Neutrophil (primary cell): Measurements from ENCODE around the gene LDAH.

Experiments
- H3K27ac ChIP-seq: fragments of 200-600 bp; sonication (generic); 2 replicates; pipeline ENCODE4 v1.5.1; 2016; ENCODE audit warnings: mild to moderate bottlenecking, moderate library complexity
- H3K27me3 ChIP-seq: fragments of 200-600 bp; sonication (generic); 2 replicates; pipeline ENCODE4 v1.6.0; 2016; ENCODE audit warnings: mild to moderate bottlenecking
- H3K36me3 ChIP-seq: fragments of 200-600 bp; sonication (generic); 2 replicates; pipeline ENCODE4 v1.5.1; 2017
- H3K4me1 ChIP-seq, 2 experiments: fragments of 200-600 bp in 1 of 2; sonication (generic) in 1 of 2; 1 replicate in 1 of 2; 2 replicates in 1 of 2; pipeline versions ENCODE4 v1.5.1 to v1.6.1; 2013 to 2016; ENCODE audit warnings: low read depth in 1 of 2, low read length in 1 of 2, mild to moderate bottlenecking in 1 of 2, moderate library complexity in 1 of 2; ENCODE audit not compliant: control insufficient read depth in 1 of 2, insufficient read depth in 1 of 2
- H3K4me3 ChIP-seq, 2 experiments: fragments of 200-600 bp in 1 of 2; sonication (generic) in 1 of 2; 1 replicate in 1 of 2; 2 replicates in 1 of 2; pipeline ENCODE4 v1.5.1; 2013 to 2016; ENCODE audit warnings: low read depth in 1 of 2, low read length in 1 of 2, mild to moderate bottlenecking in 1 of 2, moderate library complexity in 1 of 2
- H3K9me3 ChIP-seq: fragments of 200-600 bp; sonication (generic); 2 replicates; pipeline ENCODE4 v1.5.1; 2016
- CTCF ChIP-seq: fragments of 200-600 bp; sonication (generic); IDR thresholded peaks from 2 replicates; pipeline ENCODE4 v1.5.1; 2016; ENCODE audit warnings: antibody characterized with exemption

LDAH gene

GRCh38 chr2:20678086-20678395, 144.9 kb downstream of the LDAH start:
- no peaks in the 10 kb centered on the region for H3K36me3 ChIP-seq

DNA sequence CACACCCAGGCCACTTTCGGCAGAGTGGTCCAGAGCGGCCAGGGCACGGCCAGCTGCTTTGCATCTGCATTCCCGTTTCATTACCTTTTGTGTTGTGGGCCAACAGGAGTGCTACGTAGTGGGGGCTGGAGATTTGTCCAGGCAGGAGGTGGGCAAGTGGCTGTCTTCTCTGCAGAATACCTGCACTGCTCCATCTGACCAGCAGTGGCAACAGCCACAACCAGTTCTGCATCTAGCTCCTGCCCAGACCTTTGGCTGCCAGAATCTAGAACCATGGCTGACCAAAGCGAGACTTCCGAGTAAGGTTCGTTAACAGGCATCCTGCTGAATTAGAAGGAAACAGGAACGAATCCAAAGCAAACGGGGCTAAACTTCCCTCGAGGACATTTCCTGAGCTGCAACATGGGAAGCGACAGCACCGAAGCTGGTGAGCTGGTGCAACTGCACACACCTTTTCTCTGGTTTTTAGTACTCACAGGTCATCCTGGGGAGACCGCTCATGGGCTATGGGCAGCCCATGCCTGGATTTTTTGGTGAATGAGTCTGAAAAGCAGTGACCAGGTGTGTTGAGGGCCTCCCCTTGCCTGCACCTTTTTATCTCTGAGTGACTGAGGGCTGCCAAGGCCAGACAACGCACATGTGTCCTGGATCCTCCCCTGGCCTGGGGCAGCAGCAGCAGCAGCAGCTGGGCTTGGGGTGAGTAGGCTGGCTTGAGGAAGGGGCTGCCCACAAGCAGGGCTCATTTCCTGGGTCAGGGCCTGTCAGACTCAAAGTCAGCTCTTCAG, 145.4 kb downstream of the LDAH start:
- Histone ChIP-seq H3K4me1 (peaks cover under 1 to 3% of the 10 kb centered on the region in 2 experiments), H3K27ac (no peak overlapping the region), H3K36me3 (no peaks in the 10 kb centered on the region), H3K27me3 (peaks cover 34% of the 10 kb centered on the region), H3K9me3 (no peaks in the 10 kb centered on the region), H3K4me3 (no peak overlapping the region)
- no peak for TF ChIP-seq CTCF

More at GRCh38 chr2:20678086-20678395, 144.9 kb downstream of the LDAH start:
- Histone ChIP-seq H3K9me3 (no peaks in the 10 kb centered on the region), H3K4me3 (no peak overlapping the region), H3K27me3 (peaks cover 28% of the 10 kb centered on the region), H3K27ac (no peak overlapping the region), H3K4me1 (no peaks in the 10 kb centered on the region)
- no peak for TF ChIP-seq CTCF

- Histone ChIP-seq H3K4me3 (no peak overlapping the region), H3K4me1 (peaks cover 10 to 12% of the 10 kb centered on the region in 2 experiments), H3K27ac (no peak overlapping the region), H3K27me3 (peaks cover 43% of the 10 kb centered on the region), H3K36me3 (no peaks in the 10 kb centered on the region), H3K9me3 (no peaks in the 10 kb centered on the region)
- TF ChIP-seq CTCF, result no peak
Measured at GRCh38 chr2:20676353-20677215, 146.3 kb downstream of the LDAH start.

- no peak for TF ChIP-seq CTCF
- no peak overlapping the region for H3K4me3 ChIP-seq
- H3K9me3 ChIP-seq, result no peaks in the 10 kb centered on the region
- H3K27me3 ChIP-seq, result peaks cover 50% of the 10 kb centered on the region
- H3K27ac ChIP-seq, result no peak overlapping the region
- peaks cover 15 to 20% of the 10 kb centered on the region in 2 experiments for H3K4me1 ChIP-seq
- no peaks in the 10 kb centered on the region for H3K36me3 ChIP-seq
Measured at GRCh38 chr2:20675701-20676352, 147.1 kb downstream of the LDAH start.

DNA sequence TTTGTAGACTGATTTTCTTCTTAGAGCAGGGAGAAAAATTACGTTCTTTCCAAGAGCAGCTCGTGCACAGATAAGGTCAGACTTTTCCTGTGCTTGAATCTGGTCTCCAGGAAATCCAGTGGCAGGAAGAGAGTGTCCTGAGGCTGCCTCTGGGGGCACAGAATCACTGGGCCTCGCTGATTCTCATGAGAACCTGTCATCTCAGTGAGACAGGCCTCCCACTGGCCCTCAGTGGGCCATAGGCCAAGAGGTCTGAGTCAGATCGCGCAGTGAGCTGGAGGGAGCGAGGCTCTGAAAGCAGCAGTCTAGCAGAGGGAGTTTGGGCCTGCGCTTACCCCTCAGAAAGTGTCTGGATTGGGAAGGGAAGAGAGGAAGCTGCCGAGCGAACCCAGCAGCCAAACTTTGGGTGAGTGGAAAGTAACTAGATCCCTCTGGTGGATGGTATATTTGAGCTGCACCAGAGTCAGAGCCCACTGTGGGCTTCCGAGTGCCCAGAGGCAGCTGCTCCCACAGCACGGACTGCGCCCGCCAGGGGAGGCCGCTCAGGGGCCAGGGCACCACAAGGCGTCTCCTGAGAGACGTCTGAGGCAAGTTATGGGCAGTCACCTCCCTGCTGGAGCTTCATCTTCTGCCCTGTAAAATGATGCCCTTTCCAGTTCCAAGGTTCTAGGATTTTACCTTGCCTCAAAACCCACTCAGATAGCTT, 147.8 kb downstream of the LDAH start:
- Histone ChIP-seq H3K4me3 (no peak overlapping the region), H3K4me1 (peaks cover 15 to 27% of the 10 kb centered on the region in 2 experiments), H3K36me3 (no peaks in the 10 kb centered on the region), H3K9me3 (no peaks in the 10 kb centered on the region), H3K27ac (no peak overlapping the region), H3K27me3 (peaks cover 57% of the 10 kb centered on the region)
- TF ChIP-seq CTCF, result no peak
